Measurements from ENCODE around the gene DNAL1. TPM values are rescaled to one million over a fixed set of nuclear protein-coding genes. Genes with fewer than 3 reads are reported as not detected.

DNAL1 gene
- total RNA-seq, 1 experiment from 2014 or later, result 14.3 TPM

GRCh38 chr14:73666583-73666982, 21.8 kb downstream of the DNAL1 start:
- ChIA-PET POLR2A (no interaction called here), CTCF (no interaction called here)
- Mint-ChIP-seq H3K27me3 (ENCODE audit: low read depth) (no peaks in the 10 kb centered on the region), H3K9me3 (peaks cover 8% of the 10 kb centered on the region), H3K4me1 (no peaks in the 10 kb centered on the region), H3K27ac (peak overlapping the region; percentile 1; the same call in 1 of the 2 replicates), H3K4me3 (no peak overlapping the region), H3K36me3 (peaks cover 8% of the 10 kb centered on the region)
- ATAC-seq (no peak), DNase-seq (ENCODE audit: low spot score) (no peak)
- TF ChIP-seq ZNF219 (CRISPR knock-in tag; IDR thresholded peaks at IDR 0.05; ENCODE audit: borderline replicate concordance), result no peak
- TF ChIP-seq ZNF263 (CRISPR knock-in tag; IDR thresholded peaks at IDR 0.05; ENCODE audit: low read depth), result no peak
- no peak for TF ChIP-seq EMX1 (CRISPR knock-in tag; IDR thresholded peaks at IDR 0.05)
- TF ChIP-seq SP1 (CRISPR knock-in tag; conservative IDR thresholded peaks at IDR 0.05), result no peak
- TF ChIP-seq FOXJ3 (CRISPR knock-in tag; IDR thresholded peaks at IDR 0.05; ENCODE audit: borderline replicate concordance), result no peak
- no peak for TF ChIP-seq HMGA2 (CRISPR knock-in tag; IDR thresholded peaks at IDR 0.05)
- TF ChIP-seq, protein P1, sequence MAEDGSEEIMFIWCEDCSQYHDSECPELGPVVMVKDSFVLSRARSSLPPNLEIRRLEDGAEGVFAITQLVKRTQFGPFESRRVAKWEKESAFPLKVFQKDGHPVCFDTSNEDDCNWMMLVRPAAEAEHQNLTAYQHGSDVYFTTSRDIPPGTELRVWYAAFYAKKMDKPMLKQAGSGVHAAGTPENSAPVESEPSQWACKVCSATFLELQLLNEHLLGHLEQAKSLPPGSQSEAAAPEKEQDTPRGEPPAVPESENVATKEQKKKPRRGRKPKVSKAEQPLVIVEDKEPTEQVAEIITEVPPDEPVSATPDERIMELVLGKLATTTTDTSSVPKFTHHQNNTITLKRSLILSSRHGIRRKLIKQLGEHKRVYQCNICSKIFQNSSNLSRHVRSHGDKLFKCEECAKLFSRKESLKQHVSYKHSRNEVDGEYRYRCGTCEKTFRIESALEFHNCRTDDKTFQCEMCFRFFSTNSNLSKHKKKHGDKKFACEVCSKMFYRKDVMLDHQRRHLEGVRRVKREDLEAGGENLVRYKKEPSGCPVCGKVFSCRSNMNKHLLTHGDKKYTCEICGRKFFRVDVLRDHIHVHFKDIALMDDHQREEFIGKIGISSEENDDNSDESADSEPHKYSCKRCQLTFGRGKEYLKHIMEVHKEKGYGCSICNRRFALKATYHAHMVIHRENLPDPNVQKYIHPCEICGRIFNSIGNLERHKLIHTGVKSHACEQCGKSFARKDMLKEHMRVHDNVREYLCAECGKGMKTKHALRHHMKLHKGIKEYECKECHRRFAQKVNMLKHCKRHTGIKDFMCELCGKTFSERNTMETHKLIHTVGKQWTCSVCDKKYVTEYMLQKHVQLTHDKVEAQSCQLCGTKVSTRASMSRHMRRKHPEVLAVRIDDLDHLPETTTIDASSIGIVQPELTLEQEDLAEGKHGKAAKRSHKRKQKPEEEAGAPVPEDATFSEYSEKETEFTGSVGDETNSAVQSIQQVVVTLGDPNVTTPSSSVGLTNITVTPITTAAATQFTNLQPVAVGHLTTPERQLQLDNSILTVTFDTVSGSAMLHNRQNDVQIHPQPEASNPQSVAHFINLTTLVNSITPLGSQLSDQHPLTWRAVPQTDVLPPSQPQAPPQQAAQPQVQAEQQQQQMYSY (CRISPR knock-in tag; IDR thresholded peaks at IDR 0.05), result no peak
- no peak for TF ChIP-seq NR1H2 (CRISPR knock-in tag; IDR thresholded peaks at IDR 0.05)
- no peak for TF ChIP-seq E2F4 (CRISPR knock-in tag; IDR thresholded peaks at IDR 0.05; ENCODE audit: borderline replicate concordance, low read depth)
- TF ChIP-seq, protein P2, sequence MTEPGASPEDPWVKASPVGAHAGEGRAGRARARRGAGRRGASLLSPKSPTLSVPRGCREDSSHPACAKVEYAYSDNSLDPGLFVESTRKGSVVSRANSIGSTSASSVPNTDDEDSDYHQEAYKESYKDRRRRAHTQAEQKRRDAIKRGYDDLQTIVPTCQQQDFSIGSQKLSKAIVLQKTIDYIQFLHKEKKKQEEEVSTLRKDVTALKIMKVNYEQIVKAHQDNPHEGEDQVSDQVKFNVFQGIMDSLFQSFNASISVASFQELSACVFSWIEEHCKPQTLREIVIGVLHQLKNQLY (CRISPR knock-in tag; IDR thresholded peaks at IDR 0.05), result no peak
- TF ChIP-seq ZMAT4 (CRISPR knock-in tag; IDR thresholded peaks at IDR 0.05), result no peak

DNA sequence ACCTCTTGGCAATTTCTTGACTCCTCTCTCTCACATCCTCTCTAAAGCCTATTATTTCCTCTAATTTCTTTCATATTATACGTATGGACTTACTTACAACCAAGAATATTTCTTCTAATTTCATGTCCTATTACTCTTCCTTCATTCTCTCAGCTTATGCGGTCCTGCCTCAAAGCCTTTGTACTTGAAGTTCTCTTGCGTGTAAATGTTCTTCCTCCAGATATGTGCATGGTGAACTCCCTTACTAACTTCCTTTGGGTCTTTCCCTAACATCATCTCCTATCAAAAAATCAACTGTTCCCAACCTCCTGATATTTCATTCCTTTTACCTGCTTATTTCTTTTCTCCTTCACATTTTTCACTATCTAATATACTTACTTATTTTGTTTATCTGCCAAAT, 23.1 kb downstream of the DNAL1 start:
- H3K4me1 Mint-ChIP-seq, result no peaks in the 10 kb centered on the region
- H3K27ac Mint-ChIP-seq, result no peak overlapping the region
- ATAC-seq (no peak), DNase-seq (ENCODE audit: low spot score) (no peak)
- H3K9me3 Mint-ChIP-seq, result peaks cover 1% of the 10 kb centered on the region
- no peaks in the 10 kb centered on the region for H3K27me3 Mint-ChIP-seq (ENCODE audit: low read depth)
- no peak overlapping the region for H3K4me3 Mint-ChIP-seq
- H3K36me3 Mint-ChIP-seq, result peaks cover 2% of the 10 kb centered on the region
- ChIA-PET CTCF (no interaction called here), POLR2A (no interaction called here)
- TF ChIP-seq, protein P2 (CRISPR knock-in tag; IDR thresholded peaks at IDR 0.05), result no peak
- TF ChIP-seq ZMAT4 (CRISPR knock-in tag; IDR thresholded peaks at IDR 0.05) (no peak), EMX1 (CRISPR knock-in tag; IDR thresholded peaks at IDR 0.05) (no peak), CREM (CRISPR knock-in tag; IDR thresholded peaks at IDR 0.05) (no peak), ZNF232 (CRISPR knock-in tag; IDR thresholded peaks at IDR 0.05) (no peak), SMAD3 (CRISPR knock-in tag; IDR thresholded peaks at IDR 0.05; ENCODE audit: borderline replicate concordance) (no peak), FOXP1 (CRISPR knock-in tag; IDR thresholded peaks at IDR 0.05; ENCODE audit: borderline replicate concordance) (no peak), USF1 (CRISPR knock-in tag; IDR thresholded peaks at IDR 0.05) (no peak), GTF2I (CRISPR knock-in tag; conservative IDR thresholded peaks at IDR 0.05) (no peak), NFYB (CRISPR knock-in tag; conservative IDR thresholded peaks at IDR 0.05; ENCODE audit: low read depth) (no peak), ZNF121 (CRISPR knock-in tag; IDR thresholded peaks at IDR 0.05) (no peak), E2F4 (CRISPR knock-in tag; IDR thresholded peaks at IDR 0.05; ENCODE audit: borderline replicate concordance, low read depth) (no peak)
- TF ChIP-seq, protein P3, sequence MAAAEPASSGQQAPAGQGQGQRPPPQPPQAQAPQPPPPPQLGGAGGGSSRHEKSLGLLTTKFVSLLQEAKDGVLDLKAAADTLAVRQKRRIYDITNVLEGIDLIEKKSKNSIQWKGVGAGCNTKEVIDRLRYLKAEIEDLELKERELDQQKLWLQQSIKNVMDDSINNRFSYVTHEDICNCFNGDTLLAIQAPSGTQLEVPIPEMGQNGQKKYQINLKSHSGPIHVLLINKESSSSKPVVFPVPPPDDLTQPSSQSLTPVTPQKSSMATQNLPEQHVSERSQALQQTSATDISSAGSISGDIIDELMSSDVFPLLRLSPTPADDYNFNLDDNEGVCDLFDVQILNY (CRISPR knock-in tag; IDR thresholded peaks at IDR 0.05), result no peak
- TF ChIP-seq, protein P4, sequence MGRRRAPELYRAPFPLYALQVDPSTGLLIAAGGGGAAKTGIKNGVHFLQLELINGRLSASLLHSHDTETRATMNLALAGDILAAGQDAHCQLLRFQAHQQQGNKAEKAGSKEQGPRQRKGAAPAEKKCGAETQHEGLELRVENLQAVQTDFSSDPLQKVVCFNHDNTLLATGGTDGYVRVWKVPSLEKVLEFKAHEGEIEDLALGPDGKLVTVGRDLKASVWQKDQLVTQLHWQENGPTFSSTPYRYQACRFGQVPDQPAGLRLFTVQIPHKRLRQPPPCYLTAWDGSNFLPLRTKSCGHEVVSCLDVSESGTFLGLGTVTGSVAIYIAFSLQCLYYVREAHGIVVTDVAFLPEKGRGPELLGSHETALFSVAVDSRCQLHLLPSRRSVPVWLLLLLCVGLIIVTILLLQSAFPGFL (CRISPR knock-in tag; IDR thresholded peaks at IDR 0.05; ENCODE audit: borderline replicate concordance), result no peak
- TF ChIP-seq, protein P5, sequence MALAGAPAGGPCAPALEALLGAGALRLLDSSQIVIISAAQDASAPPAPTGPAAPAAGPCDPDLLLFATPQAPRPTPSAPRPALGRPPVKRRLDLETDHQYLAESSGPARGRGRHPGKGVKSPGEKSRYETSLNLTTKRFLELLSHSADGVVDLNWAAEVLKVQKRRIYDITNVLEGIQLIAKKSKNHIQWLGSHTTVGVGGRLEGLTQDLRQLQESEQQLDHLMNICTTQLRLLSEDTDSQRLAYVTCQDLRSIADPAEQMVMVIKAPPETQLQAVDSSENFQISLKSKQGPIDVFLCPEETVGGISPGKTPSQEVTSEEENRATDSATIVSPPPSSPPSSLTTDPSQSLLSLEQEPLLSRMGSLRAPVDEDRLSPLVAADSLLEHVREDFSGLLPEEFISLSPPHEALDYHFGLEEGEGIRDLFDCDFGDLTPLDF (CRISPR knock-in tag; IDR thresholded peaks at IDR 0.05), result no peak
